Mesothelial cell of epicardium (in vitro differentiated cells): ENCODE measurements around the gene FOXP1. TPM values are rescaled to one million over a fixed set of nuclear protein-coding genes. Genes with fewer than 3 reads are reported as not detected.

Experiments
- DNase-seq, 2 experiments: peaks; one replicate each; pipeline ENCODE4 v3.0.0; 2021; ENCODE audit warnings: low spot score in 2 of 2; ENCODE audit not compliant: unreplicated experiment in 2 of 2
- H3K27ac Mint-ChIP-seq: 2 replicates; pipeline ENCODE4 v1.8.0; 2021; ENCODE audit warnings: mixed read lengths
- H3K27me3 Mint-ChIP-seq: 2 replicates; pipeline ENCODE4 v1.8.0; 2021; ENCODE audit warnings: low read depth, mixed read lengths
- H3K36me3 Mint-ChIP-seq: 2 replicates; pipeline ENCODE4 v1.8.0; 2021; ENCODE audit warnings: mixed read lengths
- H3K4me1 Mint-ChIP-seq: 2 replicates; pipeline ENCODE4 v1.8.0; 2021; ENCODE audit warnings: mixed read lengths
- H3K4me3 Mint-ChIP-seq: 2 replicates; pipeline ENCODE4 v1.8.0; 2021; ENCODE audit warnings: mild to moderate bottlenecking, moderate library complexity, mixed read lengths
- H3K9me3 Mint-ChIP-seq: 2 replicates; pipeline ENCODE4 v1.8.0; 2021; ENCODE audit warnings: mixed read lengths
- CTCF ChIP-seq: fragments of 200-600 bp; sonication (generic); IDR thresholded peaks from one replicate; pipeline ENCODE4 v1.5.0; 2021; ENCODE audit warnings: antibody characterized with exemption; ENCODE audit not compliant: unreplicated experiment
- total RNA-seq: library from RNA; stranded (reverse); gene quantifications from 3 replicates; pipeline ENCODE4 v1.2.1, GENCODE V29; 2021

FOXP1 gene
- total RNA-seq, 1 donor from 2014 or later: 187 TPM

GRCh38 chr3:71140477-71140876 lies 443.1 kb downstream of the FOXP1 start:
- no peak for DNase-seq
- Mint-ChIP-seq H3K4me1 (peaks cover 33% of the 10 kb centered on the region), H3K36me3 (peaks cover under 1% of the 10 kb centered on the region), H3K9me3 (no peaks in the 10 kb centered on the region), H3K27ac (no peak overlapping the region), H3K27me3 (no peaks in the 10 kb centered on the region), H3K4me3 (no peak overlapping the region)
- TF ChIP-seq CTCF: no peak

GRCh38 chr3:71139496-71139895 lies 444.0 kb downstream of the FOXP1 start:
- peaks cover 40% of the 10 kb centered on the region for H3K4me1 Mint-ChIP-seq
- H3K27me3 Mint-ChIP-seq: no peaks in the 10 kb centered on the region
- TF ChIP-seq CTCF: no peak
- H3K4me3 Mint-ChIP-seq: no peak overlapping the region
- H3K9me3 Mint-ChIP-seq: no peaks in the 10 kb centered on the region
- H3K36me3 Mint-ChIP-seq: no peaks in the 10 kb centered on the region
- no peak for DNase-seq
- H3K27ac Mint-ChIP-seq: no peak overlapping the region

- H3K27ac Mint-ChIP-seq: no peak overlapping the region
- no peak overlapping the region for H3K4me3 Mint-ChIP-seq
- peaks cover 50% of the 10 kb centered on the region for H3K4me1 Mint-ChIP-seq
- H3K27me3 Mint-ChIP-seq: no peaks in the 10 kb centered on the region
- no peak for TF ChIP-seq CTCF
- no peaks in the 10 kb centered on the region for H3K9me3 Mint-ChIP-seq
- DNase-seq: no peak
- no peaks in the 10 kb centered on the region for H3K36me3 Mint-ChIP-seq
Observed at GRCh38 chr3:71138410-71138809, 445.1 kb downstream of the FOXP1 start.

GRCh38 chr3:71136276-71136675 lies 447.3 kb downstream of the FOXP1 start:
- peaks cover 69% of the 10 kb centered on the region for H3K4me1 Mint-ChIP-seq
- TF ChIP-seq CTCF: no peak

GRCh38 chr3:71135373-71136088 lies 448.0 kb downstream of the FOXP1 start:
- H3K36me3 Mint-ChIP-seq: no peaks in the 10 kb centered on the region
- H3K27me3 Mint-ChIP-seq: no peaks in the 10 kb centered on the region
- H3K9me3 Mint-ChIP-seq: no peaks in the 10 kb centered on the region
- no peak for TF ChIP-seq CTCF
- no peak for DNase-seq
- H3K27ac Mint-ChIP-seq: peak overlapping the region; percentile 81
- H3K4me1 Mint-ChIP-seq: peaks cover 74% of the 10 kb centered on the region
- H3K4me3 Mint-ChIP-seq: no peak overlapping the region

More at GRCh38 chr3:71136276-71136675, 447.3 kb downstream of the FOXP1 start:
- no peaks in the 10 kb centered on the region for H3K27me3 Mint-ChIP-seq
- H3K36me3 Mint-ChIP-seq: no peaks in the 10 kb centered on the region
- DNase-seq: no peak
- H3K27ac Mint-ChIP-seq: peak overlapping the region; percentile 51
- no peak overlapping the region for H3K4me3 Mint-ChIP-seq
- no peaks in the 10 kb centered on the region for H3K9me3 Mint-ChIP-seq
